ENCODE measurements around the gene DAAM1. TPM values are rescaled to one million over a fixed set of nuclear protein-coding genes. Genes with fewer than 3 reads are reported as not detected.

Gene DAAM1
- polyA plus RNA-seq, 1 of the 3 experiments (the other 2 are of a cell fraction), result 5.1 TPM

- peaks cover 35% of the 10 kb centered on the region for H3K79me2 ChIP-seq (ENCODE audit: insufficient read depth)
- 75% methylated on average over 2 of the region's 2 CpGs for WGBS (ENCODE audit: low lambda C conversion rate)
- H3K36me3 ChIP-seq (replicated peaks in 1 of 2; ENCODE audit: control insufficient read depth in 1 of 2, insufficient read depth in 2 of 2, low read length in 1 of 2), result no peaks in the 10 kb centered on the region
These were observed 33.1 kb downstream of the DAAM1 start for GRCh38 chr14:59221568-59221967.

GRCh38 chr14:59224341-59224740, 35.9 kb downstream of the DAAM1 start:
- ChIA-PET POLR2A (no interaction called here), CTCF (no interaction called here)
- Histone ChIP-seq H3K27me3 (ENCODE audit: insufficient read depth) (no peaks in the 10 kb centered on the region), H3K4me1 (ENCODE audit: control insufficient read depth in 1 of 2, insufficient read depth in 2 of 2, low read depth in 1 of 2, low read length in 1 of 2) (peaks cover 0 to 18% of the 10 kb centered on the region in 2 experiments; a peak in 2 of 4 replicates), H2AFZ (ENCODE audit: low read depth) (no peak overlapping the region), H3K4me3 (ENCODE audit: low read depth in 2 of 2, low read length in 1 of 2) (no peak overlapping the region), H3F3A (replicated peaks; ENCODE audit: insufficient read depth) (peaks cover 5% of the 10 kb centered on the region), H3K9me3 (no peaks in the 10 kb centered on the region), H3K9ac (no peak overlapping the region), H3K79me2 (ENCODE audit: insufficient read depth) (peaks cover 25% of the 10 kb centered on the region), H4K20me1 (ENCODE audit: insufficient read depth) (peaks cover 3% of the 10 kb centered on the region; the same call in 1 of the 2 replicates), H3K36me3 (replicated peaks in 1 of 2; ENCODE audit: control insufficient read depth in 1 of 2, insufficient read depth in 2 of 2, low read length in 1 of 2) (no peaks in the 10 kb centered on the region), H3K27ac (ENCODE audit: low read depth in 2 of 2, low read length in 1 of 2) (no peak overlapping the region), H3K4me2 (no peak overlapping the region), H3K9me2 (no peaks in the 10 kb centered on the region)
- TF ChIP-seq EP300 (IDR thresholded peaks at IDR 0.05; ENCODE audit: borderline replicate concordance in 1 of 2, low read depth in 1 of 2, low read length in 1 of 2) (no peak), ELF1 (IDR thresholded peaks at IDR 0.05) (no peak), NRF1 (IDR thresholded peaks at IDR 0.05; ENCODE audit: low read depth, low read length) (no peak), FOXJ3 (CRISPR knock-in tag; IDR thresholded peaks at IDR 0.05) (no peak), USF1 (IDR thresholded peaks at IDR 0.05; ENCODE audit: borderline replicate concordance, low read depth) (no peak), SMC3 (IDR thresholded peaks at IDR 0.05; ENCODE audit: low read depth, low read length) (no peak)
- DNase-seq, result no peak
- 75% methylated on average over 3 of the region's 3 CpGs for WGBS (ENCODE audit: low lambda C conversion rate)

More at GRCh38 chr14:59221568-59221967, 33.1 kb downstream of the DAAM1 start:
- POLR2A ChIA-PET, result no interaction called here
- no peaks in the 10 kb centered on the region for H3K27me3 ChIP-seq (ENCODE audit: insufficient read depth)
- H3K9ac ChIP-seq, result no peak overlapping the region
- no peak for DNase-seq
- CTCF ChIA-PET, result interaction anchor here (1.2 kb wide), 1 partner anchor 10 kb away, joined by 4 read pairs; no protein-coding TSS in a partner anchor
- TF ChIP-seq RFX5 (IDR thresholded peaks at IDR 0.05; ENCODE audit: low read length), result no peak
- TF ChIP-seq EP300 (IDR thresholded peaks at IDR 0.05; ENCODE audit: borderline replicate concordance in 1 of 2, low read depth in 1 of 2, low read length in 1 of 2), result no peak
- no peak for TF ChIP-seq SIN3A (IDR thresholded peaks at IDR 0.05; ENCODE audit: borderline replicate concordance, low read depth, low read length)
- TF ChIP-seq USF1 (IDR thresholded peaks at IDR 0.05; ENCODE audit: borderline replicate concordance, low read depth), result no peak
- TF ChIP-seq PBX3 (IDR thresholded peaks at IDR 0.05), result no peak
- H3K4me3 ChIP-seq (ENCODE audit: low read depth in 2 of 2, low read length in 1 of 2), result no peak overlapping the region
- H4K20me1 ChIP-seq (ENCODE audit: insufficient read depth), result peaks cover 3% of the 10 kb centered on the region; the same call in 1 of the 2 replicates
- no peak overlapping the region for H3K4me2 ChIP-seq
- H3K4me1 ChIP-seq (ENCODE audit: control insufficient read depth in 1 of 2, insufficient read depth in 2 of 2, low read depth in 1 of 2, low read length in 1 of 2), result peaks cover 0 to 11% of the 10 kb centered on the region in 2 experiments; a peak in 3 of 4 replicates
- H3F3A ChIP-seq (replicated peaks; ENCODE audit: insufficient read depth), result peaks cover 5% of the 10 kb centered on the region
- H2AFZ ChIP-seq (ENCODE audit: low read depth), result no peak overlapping the region
- H3K27ac ChIP-seq (ENCODE audit: low read depth in 2 of 2, low read length in 1 of 2), result no peak overlapping the region
- H3K9me2 ChIP-seq, result no peaks in the 10 kb centered on the region
- no peaks in the 10 kb centered on the region for H3K9me3 ChIP-seq
